GM12864 (cell line): ENCODE measurements around the gene AMY1C.

ENCODE experiments used
- DNase-seq: peaks from one replicate; pipeline ENCODE4 v3.0.0-alpha.2; 2011; ENCODE audit warnings: low read depth
- H3K4me3 ChIP-seq: 2 replicates; pipeline ENCODE4 v1.5.1; 2011; ENCODE audit warnings: mild to moderate bottlenecking, low read depth, low read length, control low read depth
- TF ChIP-seq, protein P1 (sequence below): IDR thresholded peaks from 2 replicates; pipeline ENCODE4 v1.5.1; 2011; ENCODE audit warnings: low read depth, mild to moderate bottlenecking, moderate library complexity, low read length, control low read depth, inconsistent platforms; ENCODE audit errors: missing control alignments

Gene AMY1C

DNA sequence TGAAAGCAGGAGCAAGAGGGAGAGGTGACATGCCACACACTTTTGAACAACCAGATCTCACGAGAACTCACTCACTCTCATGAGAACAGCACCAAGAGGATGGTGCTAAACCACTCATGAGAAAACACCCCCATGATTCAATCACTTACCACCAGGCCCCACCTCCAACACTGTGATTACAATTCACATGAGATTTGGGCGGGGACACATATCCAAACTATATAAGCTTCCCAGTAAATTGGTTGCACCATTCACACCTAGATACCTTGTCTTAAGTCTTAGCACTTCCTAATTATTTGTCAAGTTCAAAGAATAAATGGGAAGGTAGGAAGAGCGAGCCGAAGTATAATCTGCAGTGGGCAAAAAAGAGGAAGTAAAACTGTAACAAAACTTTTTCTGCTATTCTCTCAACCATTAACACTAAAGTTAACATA is 34.3 kb downstream of the AMY1C start:
- no peak for DNase-seq
- TF ChIP-seq, protein P1, sequence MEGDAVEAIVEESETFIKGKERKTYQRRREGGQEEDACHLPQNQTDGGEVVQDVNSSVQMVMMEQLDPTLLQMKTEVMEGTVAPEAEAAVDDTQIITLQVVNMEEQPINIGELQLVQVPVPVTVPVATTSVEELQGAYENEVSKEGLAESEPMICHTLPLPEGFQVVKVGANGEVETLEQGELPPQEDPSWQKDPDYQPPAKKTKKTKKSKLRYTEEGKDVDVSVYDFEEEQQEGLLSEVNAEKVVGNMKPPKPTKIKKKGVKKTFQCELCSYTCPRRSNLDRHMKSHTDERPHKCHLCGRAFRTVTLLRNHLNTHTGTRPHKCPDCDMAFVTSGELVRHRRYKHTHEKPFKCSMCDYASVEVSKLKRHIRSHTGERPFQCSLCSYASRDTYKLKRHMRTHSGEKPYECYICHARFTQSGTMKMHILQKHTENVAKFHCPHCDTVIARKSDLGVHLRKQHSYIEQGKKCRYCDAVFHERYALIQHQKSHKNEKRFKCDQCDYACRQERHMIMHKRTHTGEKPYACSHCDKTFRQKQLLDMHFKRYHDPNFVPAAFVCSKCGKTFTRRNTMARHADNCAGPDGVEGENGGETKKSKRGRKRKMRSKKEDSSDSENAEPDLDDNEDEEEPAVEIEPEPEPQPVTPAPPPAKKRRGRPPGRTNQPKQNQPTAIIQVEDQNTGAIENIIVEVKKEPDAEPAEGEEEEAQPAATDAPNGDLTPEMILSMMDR, result no peak
- no peak overlapping the region for H3K4me3 ChIP-seq

DNA sequence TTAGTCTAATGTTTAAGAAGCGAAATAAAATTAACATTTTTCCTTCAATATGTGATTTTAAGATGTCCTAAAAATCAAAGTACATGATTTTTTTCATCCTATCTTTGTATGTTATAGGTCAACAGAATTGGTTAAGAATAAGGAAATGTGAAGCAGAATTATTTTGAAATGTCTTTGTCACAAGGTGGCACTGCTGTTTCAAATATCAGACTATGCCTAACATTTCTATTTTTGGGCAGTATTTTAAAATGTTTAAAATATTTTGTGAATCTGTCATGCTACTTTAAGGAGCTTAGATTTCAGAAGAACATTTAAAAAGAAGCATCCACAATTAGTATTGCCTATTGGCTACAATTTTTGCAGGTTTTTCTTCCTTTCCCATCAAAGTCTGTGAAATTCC is 38.7 kb downstream of the AMY1C start:
- H3K4me3 ChIP-seq, result no peak overlapping the region
- no peak for DNase-seq
- TF ChIP-seq, protein P1, result no peak

DNA sequence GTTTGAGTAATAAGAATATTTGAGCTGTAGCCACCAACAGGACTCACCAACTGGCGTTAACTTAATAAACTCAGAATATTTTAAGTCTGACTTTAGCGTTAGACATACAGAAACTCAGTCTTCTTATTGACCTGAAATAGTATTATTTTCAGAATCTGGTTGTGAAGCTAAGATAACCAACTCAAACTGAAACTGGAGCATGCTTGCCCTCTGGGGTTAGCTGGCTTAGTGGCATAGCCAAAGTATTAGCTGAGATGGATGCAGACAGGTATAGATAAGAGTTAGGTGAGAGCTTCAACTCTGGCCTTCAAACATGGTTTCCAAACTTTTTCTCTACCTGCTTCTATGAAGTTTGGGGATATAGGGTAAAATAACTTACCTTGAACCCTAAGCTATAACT is 40.5 kb downstream of the AMY1C start:
- no peak overlapping the region for H3K4me3 ChIP-seq
- DNase-seq, result no peak
- TF ChIP-seq, protein P1, result no peak
